NCI-H187 treated with DMSO at 0.1 percent for 48 hours (cell line): ENCODE results near the gene CERS1.

Experiments
- DNase-seq: peaks from one replicate; lab custom pipeline; 2025; lab: John Stamatoyannopoulos, UW

CERS1 gene

GRCh38 chr19:18856385-18857126, 39.4 kb downstream of the CERS1 start:
- no peak for DNase-seq

GRCh38 chr19:18855647-18856384, 40.1 kb downstream of the CERS1 start:
- no peak for DNase-seq

GRCh38 chr19:18854982-18855381, 41.0 kb downstream of the CERS1 start:
- DNase-seq: no peak

GRCh38 chr19:18853755-18854427, 42.1 kb downstream of the CERS1 start:
- no peak for DNase-seq

- DNase-seq: no peak
Measured at GRCh38 chr19:18852648-18853047, 43.3 kb downstream of the CERS1 start.

- no peak for DNase-seq
Measured at GRCh38 chr19:18851673-18852325, 44.2 kb downstream of the CERS1 start.

GRCh38 chr19:18850471-18851375, 45.2 kb downstream of the CERS1 start:
- DNase-seq: no peak

GRCh38 chr19:18849838-18850400, 46.0 kb downstream of the CERS1 start:
- no peak for DNase-seq

- DNase-seq: no peak
Measured at GRCh38 chr19:18848878-18849661, 46.9 kb downstream of the CERS1 start.

- no peak for DNase-seq
Measured at GRCh38 chr19:18847549-18848463, 48.2 kb downstream of the CERS1 start.

GRCh38 chr19:18846862-18847548, 49.0 kb downstream of the CERS1 start:
- DNase-seq: no peak

- DNase-seq: no peak
Measured at GRCh38 chr19:18845961-18846360, 50.0 kb downstream of the CERS1 start.

- DNase-seq: no peak
Measured at GRCh38 chr19:18844806-18845329, 51.1 kb downstream of the CERS1 start.

GRCh38 chr19:18843960-18844359, 52.0 kb downstream of the CERS1 start:
- no peak for DNase-seq

- no peak for DNase-seq
Measured at GRCh38 chr19:18842166-18842565, 53.8 kb downstream of the CERS1 start.

- no peak for DNase-seq
Measured at GRCh38 chr19:18841400-18841799, 54.6 kb downstream of the CERS1 start.

GRCh38 chr19:18840288-18841267, 55.4 kb downstream of the CERS1 start:
- no peak for DNase-seq
